HCT116 (cell line): ENCODE results near the gene IQCH. TPM values are rescaled to one million over a fixed set of nuclear protein-coding genes. Genes with fewer than 3 reads are reported as not detected.

Experiments used
- ATAC-seq: fragments of 200-7000 bp; cut with Tn5 transposase; 2 replicates; pipeline ENCODE4 v1.9.1; 2020; ENCODE audit warnings: mild to moderate bottlenecking, moderate library complexity
- BruUV-seq: library from RNA; stranded (reverse); fragments of 400-500 nt; replicated peaks from 2 replicates; lab custom pipeline; 2021; lab: Mats Ljungman, UMichigan
- CTCF ChIA-PET: fragments of 300-600 bp; sonication (Branson Sonifier 250); formaldehyde crosslinking; loops from one replicate; lab custom pipeline; 2021; ENCODE audit warnings: antibody characterized with exemption; lab: Charles Lee
- POLR2A ChIA-PET: fragments of 300-600, 350-600 bp; sonication (Branson Sonifier 250); formaldehyde crosslinking; loops from one replicate; lab custom pipeline; 2021; ENCODE audit warnings: antibody characterized with exemption; lab: Charles Lee
- RAD21 ChIA-PET, 2 experiments: fragments of 300-600 bp; sonication (Branson Sonifier 250); formaldehyde crosslinking; loops; one replicate each; lab custom pipeline; 2023; ENCODE audit warnings: low total read pairs in 2 of 2; ENCODE audit not compliant: uncharacterized antibody in 2 of 2, unreplicated experiment in 2 of 2, low non-redundant PET in 1 of 2; lab: Charles Lee
- DNase-seq: peaks from one replicate; pipeline ENCODE4 v3.0.0-alpha.2; 2010; ENCODE audit warnings: low read depth, low spot score
- H2AFZ ChIP-seq: fragments of 200-600 bp; shearing (Covaris generic), sonication (generic); 2 replicates; pipeline ENCODE4 v1.6.1; 2017; ENCODE audit warnings: low read depth, mixed run types, mixed read lengths, antibody characterized with exemption, low read length; ENCODE audit not compliant: poor library complexity, severe bottlenecking
- H3K27ac ChIP-seq: 2 replicates; pipeline ENCODE4 v1.5.1; 2012; ENCODE audit warnings: low read depth, low read length
- H3K27me3 ChIP-seq: fragments of 200-600 bp; sonication (generic); 2 replicates; pipeline ENCODE4 v1.6.1; 2016; ENCODE audit warnings: mixed run types, low read length, mixed read lengths; ENCODE audit not compliant: insufficient read depth
- H3K36me3 ChIP-seq, 2 experiments: fragments of 200-500 bp in 1 of 2; fragments of 200-600 bp in 1 of 2; sonication (Bioruptor generic) in 1 of 2; sonication (generic) in 1 of 2; 2 replicates each; pipeline versions ENCODE4 v1.5.1 to v1.6.1; 2014 to 2016; ENCODE audit warnings: low read length in 2 of 2, inconsistent platforms in 1 of 2, mixed read lengths in 1 of 2, mixed run types in 1 of 2; ENCODE audit not compliant: insufficient read depth in 2 of 2, control insufficient read depth in 1 of 2
- H3K4me1 ChIP-seq, 2 experiments: fragments of 200-600 bp in 1 of 2; sonication (generic) in 1 of 2; 2 replicates each; pipeline versions ENCODE4 v1.5.1 to v1.6.1; 2012 to 2017; ENCODE audit warnings: low read length in 2 of 2, inconsistent platforms in 1 of 2, mild to moderate bottlenecking in 1 of 2, mixed read lengths in 1 of 2, mixed run types in 1 of 2, moderate library complexity in 1 of 2; ENCODE audit not compliant: insufficient read depth in 2 of 2, control insufficient read depth in 1 of 2
- H3K4me2 ChIP-seq: fragments of 200-600 bp; sonication (generic); 2 replicates; pipeline ENCODE4 v1.6.1; 2017; ENCODE audit warnings: mixed run types, low read length, mixed read lengths
- H3K4me3 ChIP-seq, 2 experiments: fragments of 200-600 bp in 1 of 2; sonication (generic) in 1 of 2; replicated peaks in 1 of 2; 2 replicates each; pipeline ENCODE4 v1.5.1; 2011 to 2016; ENCODE audit warnings: low read length in 2 of 2, control low read depth in 1 of 2, low read depth in 1 of 2, mild to moderate bottlenecking in 1 of 2, mixed read lengths in 1 of 2, mixed run types in 1 of 2
- H3K79me2 ChIP-seq: fragments of 200-600 bp; sonication (generic); 2 replicates; pipeline ENCODE4 v1.6.1; 2017; ENCODE audit warnings: mild to moderate bottlenecking, mixed run types, low read length, moderate library complexity, mixed read lengths; ENCODE audit not compliant: insufficient read depth
- H3K9ac ChIP-seq: fragments of 200-600 bp; sonication (generic); 2 replicates; pipeline ENCODE4 v1.6.1; 2016; ENCODE audit warnings: low read length, mixed read lengths
- H3K9me2 ChIP-seq: fragments of 200-600 bp; sonication (generic), shearing (Covaris generic); 2 replicates; pipeline ENCODE4 v1.6.1; 2017; ENCODE audit warnings: mixed run types, mild to moderate bottlenecking, moderate library complexity; ENCODE audit not compliant: insufficient read depth
- H3K9me3 ChIP-seq, 2 experiments: fragments of 200-500 bp in 1 of 2; fragments of 200-600 bp in 1 of 2; sonication (Bioruptor generic) in 1 of 2; sonication (generic) in 1 of 2; 2 replicates each; pipeline ENCODE4 v1.6.1; 2014 to 2017; ENCODE audit warnings: low read length in 2 of 2, mixed read lengths in 2 of 2, inconsistent platforms in 1 of 2, low read depth in 1 of 2, mild to moderate bottlenecking in 1 of 2, mixed run types in 1 of 2, moderate library complexity in 1 of 2; ENCODE audit not compliant: control insufficient read depth in 1 of 2, insufficient read depth in 1 of 2
- H4K20me1 ChIP-seq: fragments of 200-600 bp; sonication (generic), shearing (Covaris generic); 2 replicates; pipeline ENCODE4 v1.6.1; 2017; ENCODE audit warnings: mixed run types, mild to moderate bottlenecking, moderate library complexity; ENCODE audit not compliant: insufficient read depth
- CBX3 ChIP-seq: IDR thresholded peaks from 2 replicates; pipeline ENCODE4 v1.6.1; 2012; ENCODE audit warnings: low read depth
- ELF1 ChIP-seq: IDR thresholded peaks from 2 replicates; pipeline ENCODE4 v1.6.1; 2012; ENCODE audit warnings: low read depth, borderline replicate concordance
- EZH2phosphoT487 ChIP-seq: fragments of 200-600 bp; IDR thresholded peaks from 2 replicates; pipeline ENCODE4 v1.6.1; 2018; ENCODE audit warnings: antibody characterized with exemption, borderline replicate concordance
- FOSL1 ChIP-seq: IDR thresholded peaks from 2 replicates; pipeline ENCODE4 v1.6.1; 2012; ENCODE audit warnings: low read depth
- SP1 ChIP-seq: IDR thresholded peaks from 2 replicates; pipeline ENCODE4 v1.6.1; 2012; ENCODE audit warnings: low read depth
- SRF ChIP-seq: IDR thresholded peaks from 2 replicates; pipeline ENCODE4 v1.6.1; 2012; ENCODE audit warnings: low read depth
- TCF7L2 ChIP-seq: IDR thresholded peaks from 2 replicates; pipeline ENCODE4 v1.7.0; 2011; ENCODE audit warnings: borderline replicate concordance, inconsistent platforms; ENCODE audit not compliant: insufficient read depth, insufficient read length; ENCODE audit errors: extremely low read depth
- ZNF274 ChIP-seq: fragments of 200-500 bp; sonication (Bioruptor generic); IDR thresholded peaks from 2 replicates; pipeline ENCODE4 v1.6.1; 2014; ENCODE audit warnings: mild to moderate bottlenecking, low read depth, low read length, inconsistent platforms
- intact Hi-C: fragments of 100-400 bp; cut with micrococcal nuclease; formaldehyde crosslinking; loops from 2 replicates; pipeline ENCODE4 v1.10.0; 2022
- total RNA-seq: library from RNA; stranded (reverse); gene quantifications from one replicate; pipeline ENCODE4 v1.2.1, GENCODE V29; 2021; ENCODE audit not compliant: unreplicated experiment
- TF ChIP-seq, protein P1 (sequence below): IDR thresholded peaks from 2 replicates; pipeline ENCODE4 v1.6.1; 2012; ENCODE audit warnings: low read depth
- TF ChIP-seq, protein P2 (sequence below), 3 experiments: fragments of 200-600 bp in 1 of 3; sonication (generic) in 1 of 3; IDR thresholded peaks in 2 of 3; conservative IDR thresholded peaks in 1 of 3; 2 replicates each; pipeline ENCODE4 v1.5.1; 2012 to 2017; ENCODE audit warnings: low read depth in 2 of 3, low read length in 2 of 3, antibody characterized with exemption in 1 of 3, borderline replicate concordance in 1 of 3, control low read depth in 1 of 3, mild to moderate bottlenecking in 1 of 3, mixed read lengths in 1 of 3, mixed run types in 1 of 3, moderate library complexity in 1 of 3; ENCODE audit not compliant: insufficient read depth in 1 of 3

The IQCH gene
- total RNA-seq, 1 experiment from 2014 or later, result 4.6 TPM

DNA sequence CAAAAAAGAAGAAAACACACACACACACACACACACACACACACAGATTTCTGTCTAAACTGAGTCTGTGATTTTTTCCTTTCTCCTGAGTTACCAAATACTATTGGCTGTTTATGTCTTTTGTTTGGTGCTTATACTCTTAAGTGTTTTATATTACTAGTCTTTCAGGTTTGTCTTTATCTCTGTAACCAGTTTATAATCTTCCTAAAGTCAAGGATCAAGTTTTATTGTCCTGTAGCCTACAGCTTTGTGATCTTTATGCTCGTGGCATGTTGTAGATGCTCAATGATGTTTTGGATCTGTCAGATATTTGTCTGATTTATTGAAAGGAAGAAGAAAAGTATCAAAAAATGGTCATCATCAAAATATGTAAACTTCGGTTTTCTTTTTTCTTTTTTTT, 292.5 kb downstream of the IQCH start:
- no peak for ATAC-seq
- BruUV-seq, result no TSS peak

DNA sequence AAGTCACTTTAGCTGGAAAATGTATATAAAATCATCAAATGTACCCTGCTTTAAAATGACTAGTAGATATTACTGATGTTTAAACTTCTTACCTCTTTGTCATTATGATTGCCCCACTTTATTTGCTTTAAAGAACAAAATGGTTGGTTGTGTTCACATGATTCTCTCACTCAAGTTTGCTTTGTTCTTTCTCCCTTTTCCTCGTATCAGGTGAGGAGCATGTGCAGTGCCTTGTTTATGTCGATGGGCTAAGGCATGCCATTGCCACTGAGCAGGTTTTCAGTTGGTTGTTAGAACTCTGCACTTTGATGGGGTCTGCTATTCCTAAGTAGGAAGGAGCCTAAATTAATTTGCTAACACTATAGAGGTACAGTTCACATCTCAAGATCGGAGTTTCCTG, 293.2 kb downstream of the IQCH start:
- H3K27me3 ChIP-seq, result no peaks in the 10 kb centered on the region
- H3K9ac ChIP-seq, result no peak overlapping the region
- ATAC-seq (no peak), DNase-seq (no peak)
- no peaks in the 10 kb centered on the region for H3K9me2 ChIP-seq
- no peak overlapping the region for H3K4me2 ChIP-seq
- RAD21 ChIA-PET, result no interaction called here
- peaks cover 0 to 6% of the 10 kb centered on the region in 2 experiments; a peak in 1 of 4 replicates for H3K4me1 ChIP-seq
- CTCF ChIA-PET, result no interaction called here
- no peak overlapping the region for H3K4me3 ChIP-seq
- POLR2A ChIA-PET, result no interaction called here
- no peaks in the 10 kb centered on the region for H3K9me3 ChIP-seq
- BruUV-seq, result no TSS peak
- intact Hi-C loops, result no loop called here
- H2AFZ ChIP-seq, result no peak overlapping the region
- H4K20me1 ChIP-seq, result no peaks in the 10 kb centered on the region
- no peaks in the 10 kb centered on the region for H3K79me2 ChIP-seq
- H3K27ac ChIP-seq, result no peak overlapping the region
- H3K36me3 ChIP-seq, result no peaks in the 10 kb centered on the region
- TF ChIP-seq FOSL1 (no peak), TCF7L2 (no peak), SP1 (no peak), EZH2phosphoT487 (no peak), CBX3 (no peak), SRF (no peak), ZNF274 (no peak)
- TF ChIP-seq, protein P1, sequence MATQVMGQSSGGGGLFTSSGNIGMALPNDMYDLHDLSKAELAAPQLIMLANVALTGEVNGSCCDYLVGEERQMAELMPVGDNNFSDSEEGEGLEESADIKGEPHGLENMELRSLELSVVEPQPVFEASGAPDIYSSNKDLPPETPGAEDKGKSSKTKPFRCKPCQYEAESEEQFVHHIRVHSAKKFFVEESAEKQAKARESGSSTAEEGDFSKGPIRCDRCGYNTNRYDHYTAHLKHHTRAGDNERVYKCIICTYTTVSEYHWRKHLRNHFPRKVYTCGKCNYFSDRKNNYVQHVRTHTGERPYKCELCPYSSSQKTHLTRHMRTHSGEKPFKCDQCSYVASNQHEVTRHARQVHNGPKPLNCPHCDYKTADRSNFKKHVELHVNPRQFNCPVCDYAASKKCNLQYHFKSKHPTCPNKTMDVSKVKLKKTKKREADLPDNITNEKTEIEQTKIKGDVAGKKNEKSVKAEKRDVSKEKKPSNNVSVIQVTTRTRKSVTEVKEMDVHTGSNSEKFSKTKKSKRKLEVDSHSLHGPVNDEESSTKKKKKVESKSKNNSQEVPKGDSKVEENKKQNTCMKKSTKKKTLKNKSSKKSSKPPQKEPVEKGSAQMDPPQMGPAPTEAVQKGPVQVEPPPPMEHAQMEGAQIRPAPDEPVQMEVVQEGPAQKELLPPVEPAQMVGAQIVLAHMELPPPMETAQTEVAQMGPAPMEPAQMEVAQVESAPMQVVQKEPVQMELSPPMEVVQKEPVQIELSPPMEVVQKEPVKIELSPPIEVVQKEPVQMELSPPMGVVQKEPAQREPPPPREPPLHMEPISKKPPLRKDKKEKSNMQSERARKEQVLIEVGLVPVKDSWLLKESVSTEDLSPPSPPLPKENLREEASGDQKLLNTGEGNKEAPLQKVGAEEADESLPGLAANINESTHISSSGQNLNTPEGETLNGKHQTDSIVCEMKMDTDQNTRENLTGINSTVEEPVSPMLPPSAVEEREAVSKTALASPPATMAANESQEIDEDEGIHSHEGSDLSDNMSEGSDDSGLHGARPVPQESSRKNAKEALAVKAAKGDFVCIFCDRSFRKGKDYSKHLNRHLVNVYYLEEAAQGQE, result no peak

More for the DNA sequence above, 292.5 kb downstream of the IQCH start:
- Histone ChIP-seq H3K4me2 (no peak overlapping the region), H2AFZ (no peak overlapping the region), H3K9me2 (no peaks in the 10 kb centered on the region), H3K9ac (no peak overlapping the region), H3K4me1 (peaks cover 0 to 6% of the 10 kb centered on the region in 2 experiments; a peak in 1 of 4 replicates), H3K79me2 (no peaks in the 10 kb centered on the region), H3K4me3 (no peak overlapping the region), H3K27ac (no peak overlapping the region), H3K36me3 (no peaks in the 10 kb centered on the region), H4K20me1 (no peaks in the 10 kb centered on the region), H3K27me3 (no peaks in the 10 kb centered on the region), H3K9me3 (no peaks in the 10 kb centered on the region)
- ChIA-PET CTCF (no interaction called here), POLR2A (no interaction called here), RAD21 (no interaction called here)
- intact Hi-C loops, result no loop called here
- no peak for TF ChIP-seq SP1
- TF ChIP-seq, protein P2, sequence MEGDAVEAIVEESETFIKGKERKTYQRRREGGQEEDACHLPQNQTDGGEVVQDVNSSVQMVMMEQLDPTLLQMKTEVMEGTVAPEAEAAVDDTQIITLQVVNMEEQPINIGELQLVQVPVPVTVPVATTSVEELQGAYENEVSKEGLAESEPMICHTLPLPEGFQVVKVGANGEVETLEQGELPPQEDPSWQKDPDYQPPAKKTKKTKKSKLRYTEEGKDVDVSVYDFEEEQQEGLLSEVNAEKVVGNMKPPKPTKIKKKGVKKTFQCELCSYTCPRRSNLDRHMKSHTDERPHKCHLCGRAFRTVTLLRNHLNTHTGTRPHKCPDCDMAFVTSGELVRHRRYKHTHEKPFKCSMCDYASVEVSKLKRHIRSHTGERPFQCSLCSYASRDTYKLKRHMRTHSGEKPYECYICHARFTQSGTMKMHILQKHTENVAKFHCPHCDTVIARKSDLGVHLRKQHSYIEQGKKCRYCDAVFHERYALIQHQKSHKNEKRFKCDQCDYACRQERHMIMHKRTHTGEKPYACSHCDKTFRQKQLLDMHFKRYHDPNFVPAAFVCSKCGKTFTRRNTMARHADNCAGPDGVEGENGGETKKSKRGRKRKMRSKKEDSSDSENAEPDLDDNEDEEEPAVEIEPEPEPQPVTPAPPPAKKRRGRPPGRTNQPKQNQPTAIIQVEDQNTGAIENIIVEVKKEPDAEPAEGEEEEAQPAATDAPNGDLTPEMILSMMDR (IDR thresholded peaks at IDR 0.05 in 2 of 3, conservative IDR thresholded peaks at IDR 0.05 in 1 of 3; ENCODE audit: borderline replicate concordance in 1 of 3, insufficient read depth in 1 of 3, low read depth in 2 of 3, low read length in 2 of 3), result no peak
- TF ChIP-seq EZH2phosphoT487, result no peak
- TF ChIP-seq ELF1, result no peak
- TF ChIP-seq CBX3, result no peak
- no peak for TF ChIP-seq TCF7L2
- DNase-seq, result no peak
